Heart left ventricle (tissue), 16 donors: ENCODE measurements around the gene SOX3. TPM values are rescaled to one million over a fixed set of nuclear protein-coding genes. Genes with fewer than 3 reads are reported as not detected.

ENCODE experiments used
- ATAC-seq, 4 donors: fragments of 200-7000 bp; cut with Tn5 transposase; one replicate each; pipeline ENCODE4 v1.9.1; 2020 to 2022; ENCODE audit warnings: moderate library complexity in 4 of 4, mild to moderate bottlenecking in 3 of 4, moderate number of reproducible peaks in 1 of 4
- DNase-seq, 5 donors: peaks; one replicate each; pipeline ENCODE4 v3.0.0-alpha.2; 2020
- H3K27ac ChIP-seq, 12 donors: fragments of 200-600 bp; sonication (generic) in 4 of 12; one replicate each; pipeline versions ENCODE4 v1.5.0 to v1.8.0; 2016 to 2022; ENCODE audit warnings: mild to moderate bottlenecking in 2 of 12
- H3K27me3 ChIP-seq, 9 donors: fragments of 200-600 bp; sonication (generic) in 2 of 9; one replicate each; pipeline versions ENCODE4 v1.5.1 to v1.8.0; 2016 to 2022; ENCODE audit warnings: mild to moderate bottlenecking in 3 of 9
- H3K36me3 ChIP-seq, 9 donors: fragments of 200-600 bp; sonication (generic) in 2 of 9; one replicate each; pipeline versions ENCODE4 v1.5.0 to v1.8.0; 2018 to 2022; ENCODE audit warnings: mild to moderate bottlenecking in 2 of 9
- H3K4me1 ChIP-seq, 12 donors: fragments of 200-600 bp; sonication (generic) in 4 of 12; one replicate each; pipeline versions ENCODE4 v1.5.0 to v1.8.0; 2016 to 2022; ENCODE audit warnings: mild to moderate bottlenecking in 3 of 12
- H3K4me3 ChIP-seq, 12 donors: fragments of 200-600 bp; sonication (generic) in 4 of 12; one replicate each; pipeline versions ENCODE4 v1.5.0 to v1.8.0; 2017 to 2022; ENCODE audit warnings: mild to moderate bottlenecking in 9 of 12, moderate library complexity in 4 of 12
- H3K9me3 ChIP-seq, 12 donors: fragments of 200-600 bp; sonication (generic) in 4 of 12; one replicate each; pipeline versions ENCODE4 v1.5.0 to v1.8.0; 2016 to 2022; ENCODE audit warnings: mild to moderate bottlenecking in 1 of 12
- CTCF ChIP-seq, 12 donors: fragments of 200-600 bp; sonication (generic) in 4 of 12; IDR thresholded peaks; one replicate each; pipeline versions ENCODE4 v1.5.0 to v1.8.0; 2018 to 2022; ENCODE audit warnings: antibody characterized with exemption in 12 of 12, mild to moderate bottlenecking in 5 of 12
- POLR2A ChIP-seq, 2 donors: fragments of 450-650 bp; IDR thresholded peaks; one replicate each; pipeline ENCODE4 v1.6.1; 2017; ENCODE audit warnings: antibody characterized with exemption in 2 of 2, mild to moderate bottlenecking in 2 of 2, moderate library complexity in 2 of 2
- WGBS, 4 donors: extraction: QIAGEN DNeasy Blood & Tissue Kit in 2 of 4; methylation state at CpG; one replicate each; pipeline versions ENCODE4 v1.1.5 to v1.1.7; 2013 to 2018; 5-methylcytosine and 5-hydroxymethylcytosine counted together
- intact Hi-C, 10 donors: fragments of 100-400 bp; cut with DNase I; formaldehyde crosslinking; loops; one replicate each; pipeline versions ENCODE4 v1.11.1 to v1.14.2; 2022
- polyA plus RNA-seq, 2 donors: library from polyadenylated mRNA; stranded (reverse); fragments of 200-250 nt; gene quantifications; one replicate each; pipeline ENCODE4 v1.2.3, GENCODE V29; 2013
- total RNA-seq, 9 donors: library from RNA; depleted of rRNA in 2 of 9; stranded (reverse); fragments of >200 nt in 2 of 9; fragmentation: NEBNext Ultra II Directional in 3 of 9; extraction: Animal tissue kit (Norgen Biotek cat#: 25700) in 3 of 9; gene quantifications; one replicate each; pipeline versions ENCODE4 v1.1.0 to v1.2.4, GENCODE V29; 2016 to 2023
- donor health status: ischemic (EF 13 %, LVEDD 7.1; RV severe dilation, severe dysfunction).
- donor health status: healthy with polysubstance abuse.
- donor health status: DM: no; HTN: yes; CAD: no.
- donor health status: DM: no; HTN: no; CAD: no.
- donor health status: ischemic (EF 25% LVEDD 6.9; RV normal size, moderate dysfunction).
- donor health status: ischemic (EF 25% LVEDD 5.7; RV mildly dilated, moderate dysfunction).
- donor health status: healthy.
- donor health status: DM: yes; HTN: yes; CAD: no.
- donor health status: ischemic (EF 35%, LVEDD 5.7; RV mildly dilated, moderate dysfunction).
- donor health status: nonischemic (EF 11% LVEDD 7.7; RV severe dilation, severe dysfunction).
- donor health status: DM: yes; HTN: yes; CAD: no.
- donor health status: PGD.
- donor health status: ischemic (EF 29% LVEDD 5.4; RV normal size, mild dysfunction).
- donor health status: nonischemic (EF 23%, LVEDD 6.1; RV moderate dilation, normal function).

The SOX3 gene
- total and polyA plus RNA-seq, 11 donors, result 0.19 TPM; not detected in 10

- peaks cover 6 to 91% (median 64%) of the 10 kb centered on the region in 9 donors for H3K27me3 ChIP-seq
- DNase-seq, result no peak
- H3K36me3 ChIP-seq, result no peaks in the 10 kb centered on the region
- peaks cover 0 to 16% (median 0%) of the 10 kb centered on the region in 12 donors for H3K4me1 ChIP-seq
- intact Hi-C loops, result no loop called here
- H3K9me3 ChIP-seq, result no peaks in the 10 kb centered on the region
- TF ChIP-seq CTCF (IDR thresholded peaks at IDR 0.05) (no peak), POLR2A (IDR thresholded peaks at IDR 0.05) (no peak)
- no peak overlapping the region for H3K27ac ChIP-seq
- ATAC-seq, result no peak
- H3K4me3 ChIP-seq, result no peak overlapping the region
- WGBS, 4 donors, result 5 to 32% (median 14%) methylated on average over 12 of the region's 12 CpGs
These were observed 5.4 kb upstream of the SOX3 start for GRCh38 chrX:140510306-140510676.

- 12 to 35% (median 24%) methylated on average over 28 to 30 of the region's 30 CpGs for WGBS, 4 donors
- DNase-seq (no peak), ATAC-seq (no peak)
- Histone ChIP-seq H3K36me3 (no peaks in the 10 kb centered on the region), H3K9me3 (no peaks in the 10 kb centered on the region), H3K4me1 (peaks cover 0 to 19% (median 0%) of the 10 kb centered on the region in 12 donors), H3K27me3 (peaks cover 9 to 97% (median 68%) of the 10 kb centered on the region in 9 donors), H3K27ac (no peak overlapping the region), H3K4me3 (no peak overlapping the region)
- intact Hi-C loops, result loop anchor here in 3 of 10 donors (5.0 to 10.0 kb wide), 2 partner anchors 452 to 455 kb away; no protein-coding TSS in a partner anchor
- no peak for TF ChIP-seq CTCF (IDR thresholded peaks at IDR 0.05)
- no peak for TF ChIP-seq POLR2A (IDR thresholded peaks at IDR 0.05)
These were observed 4.8 kb upstream of the SOX3 start for GRCh38 chrX:140509468-140510305.

- WGBS, 4 donors, result 19 to 38% (median 30%) methylated on average over 16 of the region's 16 CpGs
These were observed 4.1 kb upstream of the SOX3 start for GRCh38 chrX:140508958-140509357.

More at GRCh38 chrX:140508958-140509357, 4.1 kb upstream of the SOX3 start:
- ATAC-seq (no peak), DNase-seq (no peak)
- no peaks in the 10 kb centered on the region for H3K36me3 ChIP-seq
- TF ChIP-seq POLR2A (IDR thresholded peaks at IDR 0.05) (no peak), CTCF (IDR thresholded peaks at IDR 0.05) (no peak)
- peaks cover 10 to 97% (median 70%) of the 10 kb centered on the region in 9 donors for H3K27me3 ChIP-seq
- intact Hi-C loops, result loop anchor here in 3 of 10 donors (5.0 to 10.0 kb wide), 2 partner anchors 452 to 454 kb away; no protein-coding TSS in a partner anchor
- no peak overlapping the region for H3K4me3 ChIP-seq
- H3K27ac ChIP-seq, result no peak overlapping the region
- peaks cover 0 to 27% (median 0%) of the 10 kb centered on the region in 12 donors for H3K4me1 ChIP-seq
- no peaks in the 10 kb centered on the region for H3K9me3 ChIP-seq
